ENCODE measurements around the gene PKDCC.

Gene PKDCC

GRCh38 chr2:42050010-42050702 is 2.3 kb downstream of the PKDCC start:
- DNase-seq = no peak

- DNase-seq = no peak
Measured at GRCh38 chr2:42050703-42051542, 3.1 kb downstream of the PKDCC start.

- DNase-seq = no peak
Measured at GRCh38 chr2:42051543-42052235, 3.9 kb downstream of the PKDCC start.

GRCh38 chr2:42052702-42053481 is 5.1 kb downstream of the PKDCC start:
- no peak for DNase-seq

- DNase-seq = no peak
Measured at GRCh38 chr2:42053482-42053790, 5.6 kb downstream of the PKDCC start.

- DNase-seq = no peak
Measured at GRCh38 chr2:42053791-42054701, 6.2 kb downstream of the PKDCC start.

GRCh38 chr2:42054714-42055430 is 7.1 kb downstream of the PKDCC start:
- DNase-seq = no peak

GRCh38 chr2:42055573-42056514 is 8.0 kb downstream of the PKDCC start:
- DNase-seq = no peak

- no peak for DNase-seq
Measured at GRCh38 chr2:42057159-42057901, 9.5 kb downstream of the PKDCC start.

GRCh38 chr2:42057902-42058450 is 10.2 kb downstream of the PKDCC start:
- no peak for DNase-seq

GRCh38 chr2:42059261-42059898 is 11.6 kb downstream of the PKDCC start:
- no peak for DNase-seq

- no peak for DNase-seq
Measured at GRCh38 chr2:42060028-42060427, 12.2 kb downstream of the PKDCC start.

- no peak for DNase-seq
Measured at GRCh38 chr2:42060718-42061619, 13.1 kb downstream of the PKDCC start.

- DNase-seq = no peak
Measured at GRCh38 chr2:42061839-42062238, 14.0 kb downstream of the PKDCC start.

- no peak for DNase-seq
Measured at GRCh38 chr2:42063431-42064171, 15.8 kb downstream of the PKDCC start.

- no peak for DNase-seq
Measured at GRCh38 chr2:42064417-42064942, 16.7 kb downstream of the PKDCC start.

Measured in NCI-H2081 treated with DMSO at 0.1 percent for 48 hours (cell line).